Caco-2 (cell line): ENCODE results near the gene SSMEM1. TPM values are rescaled to one million over a fixed set of nuclear protein-coding genes. Genes with fewer than 3 reads are reported as not detected.

Experiments used
- BruUV-seq: library from RNA; stranded (reverse); fragments of 400-500 nt; replicated peaks from 2 replicates; lab custom pipeline; 2021; lab: Mats Ljungman, UMichigan
- CTCF ChIA-PET: fragments of 300-600 bp; sonication (Branson Sonifier 250); formaldehyde crosslinking; loops from one replicate; lab custom pipeline; 2022; ENCODE audit warnings: antibody characterized with exemption; lab: Charles Lee
- POLR2A ChIA-PET: fragments of 300-600 bp; sonication (Branson Sonifier 250); formaldehyde crosslinking; loops from one replicate; lab custom pipeline; 2022; ENCODE audit warnings: antibody characterized with exemption; lab: Charles Lee
- DNase-seq, 2 experiments: peaks; one replicate each; pipeline versions ENCODE4 v3.0.0 to v3.0.0-alpha.2; 2020 to 2022
- H3K27me3 ChIP-seq: replicated peaks from 2 replicates; pipeline ENCODE4 v1.6.0; 2011; ENCODE audit warnings: low read length; ENCODE audit not compliant: control insufficient read depth, insufficient read depth
- H3K36me3 ChIP-seq: 2 replicates; pipeline ENCODE4 v1.5.1; 2011; ENCODE audit warnings: low read length; ENCODE audit not compliant: control insufficient read depth, insufficient read depth
- H3K4me1 ChIP-seq: fragments of 250-450 bp; sonication (Bioruptor Pico); 2 replicates; pipeline ENCODE4 v1.5.1; 2020; ENCODE audit warnings: mild to moderate bottlenecking
- H3K4me3 ChIP-seq: 2 replicates; pipeline ENCODE4 v1.5.1; 2011; ENCODE audit warnings: low read depth, mild to moderate bottlenecking, control low read depth, low read length
- H3K9me3 ChIP-seq: fragments of 250-450 bp; sonication (Bioruptor Pico); 2 replicates; pipeline ENCODE4 v1.5.1; 2020; ENCODE audit warnings: mild to moderate bottlenecking, moderate library complexity
- H3K27ac Mint-ChIP-seq: one replicate; pipeline ENCODE4 v1.8.0; 2022; ENCODE audit warnings: mixed read lengths; ENCODE audit not compliant: unreplicated experiment
- H3K27me3 Mint-ChIP-seq: one replicate; pipeline ENCODE4 v1.8.0; 2022; ENCODE audit warnings: mixed read lengths; ENCODE audit not compliant: insufficient read depth, unreplicated experiment
- H3K36me3 Mint-ChIP-seq: one replicate; pipeline ENCODE4 v1.8.0; 2022; ENCODE audit warnings: mild to moderate bottlenecking, mixed read lengths; ENCODE audit not compliant: insufficient read depth, unreplicated experiment
- H3K4me1 Mint-ChIP-seq: one replicate; pipeline ENCODE4 v1.8.0; 2022; ENCODE audit warnings: low read depth, mixed read lengths; ENCODE audit not compliant: unreplicated experiment
- H3K4me3 Mint-ChIP-seq: one replicate; pipeline ENCODE4 v1.8.0; 2022; ENCODE audit warnings: mild to moderate bottlenecking, moderate library complexity, mixed read lengths; ENCODE audit not compliant: unreplicated experiment
- H3K9me3 Mint-ChIP-seq: one replicate; pipeline ENCODE4 v1.8.0; 2022; ENCODE audit warnings: mixed read lengths; ENCODE audit not compliant: unreplicated experiment
- intact Hi-C: fragments of 100-400 bp; cut with micrococcal nuclease; formaldehyde crosslinking; loops from one replicate; pipeline ENCODE4 v1.10.0; 2022; ENCODE audit not compliant: unreplicated experiment
- total RNA-seq: library from RNA; stranded (reverse); gene quantifications from 2 replicates; pipeline ENCODE4 v1.2.3, GENCODE V29; 2022
- TF ChIP-seq, protein P1 (sequence below), 2 experiments: fragments of 200-600 bp in 1 of 2; IDR thresholded peaks; 1 replicate in 1 of 2; 2 replicates in 1 of 2; pipeline versions ENCODE4 v1.5.1 to v1.8.0; 2011 to 2022; ENCODE audit warnings: antibody characterized with exemption in 1 of 2, control low read depth in 1 of 2, inconsistent platforms in 1 of 2, low read depth in 1 of 2, low read length in 1 of 2, mild to moderate bottlenecking in 1 of 2, moderate library complexity in 1 of 2; ENCODE audit not compliant: insufficient read depth in 1 of 2, severe bottlenecking in 1 of 2, unreplicated experiment in 1 of 2

SSMEM1 gene
- total RNA-seq, 1 experiment from 2014 or later, result not detected

GRCh38 chr7:130189343-130189742, 18.3 kb upstream of the SSMEM1 start:
- no peak for DNase-seq
- BruUV-seq, result no TSS peak
- TF ChIP-seq, protein P1, sequence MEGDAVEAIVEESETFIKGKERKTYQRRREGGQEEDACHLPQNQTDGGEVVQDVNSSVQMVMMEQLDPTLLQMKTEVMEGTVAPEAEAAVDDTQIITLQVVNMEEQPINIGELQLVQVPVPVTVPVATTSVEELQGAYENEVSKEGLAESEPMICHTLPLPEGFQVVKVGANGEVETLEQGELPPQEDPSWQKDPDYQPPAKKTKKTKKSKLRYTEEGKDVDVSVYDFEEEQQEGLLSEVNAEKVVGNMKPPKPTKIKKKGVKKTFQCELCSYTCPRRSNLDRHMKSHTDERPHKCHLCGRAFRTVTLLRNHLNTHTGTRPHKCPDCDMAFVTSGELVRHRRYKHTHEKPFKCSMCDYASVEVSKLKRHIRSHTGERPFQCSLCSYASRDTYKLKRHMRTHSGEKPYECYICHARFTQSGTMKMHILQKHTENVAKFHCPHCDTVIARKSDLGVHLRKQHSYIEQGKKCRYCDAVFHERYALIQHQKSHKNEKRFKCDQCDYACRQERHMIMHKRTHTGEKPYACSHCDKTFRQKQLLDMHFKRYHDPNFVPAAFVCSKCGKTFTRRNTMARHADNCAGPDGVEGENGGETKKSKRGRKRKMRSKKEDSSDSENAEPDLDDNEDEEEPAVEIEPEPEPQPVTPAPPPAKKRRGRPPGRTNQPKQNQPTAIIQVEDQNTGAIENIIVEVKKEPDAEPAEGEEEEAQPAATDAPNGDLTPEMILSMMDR (IDR thresholded peaks at IDR 0.05; ENCODE audit: insufficient read depth in 1 of 2, low read depth in 1 of 2, low read length in 1 of 2, severe bottlenecking in 1 of 2, unreplicated experiment in 1 of 2), result no peak
- Mint-ChIP-seq H3K4me1 (no peaks in the 10 kb centered on the region), H3K4me3 (no peak overlapping the region), H3K27ac (no peak overlapping the region), H3K27me3 (no peaks in the 10 kb centered on the region), H3K9me3 (no peaks in the 10 kb centered on the region), H3K36me3 (peaks cover 28% of the 10 kb centered on the region)
- Histone ChIP-seq H3K36me3 (no peaks in the 10 kb centered on the region), H3K9me3 (no peaks in the 10 kb centered on the region), H3K27me3 (no peaks in the 10 kb centered on the region), H3K4me3 (no peak overlapping the region), H3K4me1 (peaks cover 4% of the 10 kb centered on the region)
- POLR2A ChIA-PET, result no interaction called here
- intact Hi-C loops, result no loop called here
- CTCF ChIA-PET, result no interaction called here

GRCh38 chr7:130191791-130192190, 15.9 kb upstream of the SSMEM1 start:
- Histone ChIP-seq H3K4me3 (no peak overlapping the region), H3K27me3 (no peaks in the 10 kb centered on the region), H3K4me1 (peaks cover 4% of the 10 kb centered on the region), H3K9me3 (no peaks in the 10 kb centered on the region), H3K36me3 (no peaks in the 10 kb centered on the region)
- Mint-ChIP-seq H3K4me1 (no peaks in the 10 kb centered on the region), H3K27me3 (no peaks in the 10 kb centered on the region), H3K36me3 (peaks cover 28% of the 10 kb centered on the region), H3K9me3 (no peaks in the 10 kb centered on the region), H3K27ac (no peak overlapping the region), H3K4me3 (no peak overlapping the region)
- POLR2A ChIA-PET, result no interaction called here
- BruUV-seq, result no TSS peak
- CTCF ChIA-PET, result no interaction called here
- intact Hi-C loops, result no loop called here
- TF ChIP-seq, protein P1 (IDR thresholded peaks at IDR 0.05; ENCODE audit: insufficient read depth in 1 of 2, low read depth in 1 of 2, low read length in 1 of 2, severe bottlenecking in 1 of 2, unreplicated experiment in 1 of 2), result no peak
- DNase-seq, result no peak

DNA sequence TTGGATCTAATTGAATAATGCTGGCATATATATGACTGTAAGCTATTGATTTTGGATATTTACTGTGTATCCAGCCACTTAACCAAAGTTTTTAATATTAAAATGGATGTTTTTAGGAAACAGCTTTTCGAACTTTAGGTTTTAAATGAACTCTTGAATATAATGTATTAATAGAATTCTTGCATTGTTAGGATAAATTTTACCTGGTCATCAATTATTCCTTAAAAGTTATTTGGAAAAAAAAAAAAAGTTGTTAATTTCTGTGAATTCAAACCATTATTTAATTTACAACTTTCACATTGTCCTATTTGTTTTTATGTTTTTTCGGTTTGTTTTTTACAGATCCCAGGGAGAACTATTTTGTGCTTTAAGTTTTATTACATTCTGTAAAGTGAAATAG, 12.3 kb upstream of the SSMEM1 start:
- Histone ChIP-seq H3K9me3 (no peaks in the 10 kb centered on the region), H3K4me1 (no peaks in the 10 kb centered on the region), H3K36me3 (no peaks in the 10 kb centered on the region), H3K4me3 (no peak overlapping the region), H3K27me3 (no peaks in the 10 kb centered on the region)
- no peaks in the 10 kb centered on the region for H3K4me1 Mint-ChIP-seq
- H3K36me3 Mint-ChIP-seq, result peaks cover 21% of the 10 kb centered on the region
- no peaks in the 10 kb centered on the region for H3K27me3 Mint-ChIP-seq
- no peaks in the 10 kb centered on the region for H3K9me3 Mint-ChIP-seq
- intact Hi-C loops, result no loop called here
- no peak overlapping the region for H3K4me3 Mint-ChIP-seq
- TF ChIP-seq, protein P1 (IDR thresholded peaks at IDR 0.05; ENCODE audit: insufficient read depth in 1 of 2, low read depth in 1 of 2, low read length in 1 of 2, severe bottlenecking in 1 of 2, unreplicated experiment in 1 of 2), result no peak
- ChIA-PET CTCF (no interaction called here), POLR2A (no interaction called here)
- H3K27ac Mint-ChIP-seq, result no peak overlapping the region
- BruUV-seq, result no TSS peak
- DNase-seq, result no peak
